Aorta (tissue), 5 donors: ENCODE measurements around the gene MRPL47. TPM values are rescaled to one million over a fixed set of nuclear protein-coding genes. Genes with fewer than 3 reads are reported as not detected.
"Not testable (repeated sequence)": the region's sequence is repeated elsewhere in the genome, so short reads cannot be mapped to it uniquely, and the experiment has no call there.

Source experiments
- ATAC-seq: fragments of 200-7000 bp; cut with Tn5 transposase; one replicate; pipeline ENCODE4 v1.9.1; 2022; ENCODE audit warnings: moderate library complexity; ENCODE audit not compliant: low FRiP score
- DNase-seq, 2 donors: peaks; one replicate each; pipeline ENCODE4 v3.0.0-alpha.2; 2020
- H3K27ac ChIP-seq, 2 donors: one replicate each; pipeline ENCODE4 v1.5.1; 2013; ENCODE audit warnings: low read length in 2 of 2, mild to moderate bottlenecking in 2 of 2, moderate library complexity in 2 of 2, control low read depth in 1 of 2, inconsistent platforms in 1 of 2, low read depth in 1 of 2
- H3K27me3 ChIP-seq, 2 donors: one replicate each; pipeline ENCODE4 v1.6.1; 2013; ENCODE audit warnings: control low read depth in 1 of 2, low read length in 1 of 2, mild to moderate bottlenecking in 1 of 2, moderate library complexity in 1 of 2; ENCODE audit not compliant: insufficient read depth in 2 of 2, control insufficient read depth in 1 of 2
- H3K36me3 ChIP-seq, 2 donors: one replicate each; pipeline ENCODE4 v1.6.1; 2013; ENCODE audit warnings: control low read depth in 1 of 2, low read length in 1 of 2, mild to moderate bottlenecking in 1 of 2; ENCODE audit not compliant: insufficient read depth in 2 of 2, control insufficient read depth in 1 of 2
- H3K4me1 ChIP-seq, 2 donors: one replicate each; pipeline ENCODE4 v1.6.1; 2013; ENCODE audit warnings: low read length in 2 of 2, control low read depth in 1 of 2, mild to moderate bottlenecking in 1 of 2, moderate library complexity in 1 of 2; ENCODE audit not compliant: insufficient read depth in 2 of 2, control insufficient read depth in 1 of 2
- H3K4me3 ChIP-seq, 2 donors: one replicate each; pipeline ENCODE4 v1.5.1; 2013; ENCODE audit warnings: low read length in 2 of 2, control low read depth in 1 of 2, mild to moderate bottlenecking in 1 of 2
- H3K9me3 ChIP-seq: one replicate; pipeline ENCODE4 v1.6.1; 2013; ENCODE audit warnings: mild to moderate bottlenecking, low read length; ENCODE audit not compliant: control insufficient read depth
- WGBS, 2 donors: extraction: QIAGEN DNeasy Blood & Tissue Kit; methylation state at CpG; one replicate each; pipeline ENCODE4 v1.1.7; 2013; 5-methylcytosine and 5-hydroxymethylcytosine counted together
- intact Hi-C, 2 donors: fragments of 100-400 bp; cut with DNase I; formaldehyde crosslinking; loops; one replicate each; pipeline versions ENCODE4 v1.14.2 to v1.15.0; 2022
- long read RNA-seq, 2 donors: library from polyadenylated mRNA; unstranded; transcript quantifications; one replicate each; pipeline ENCODE4 v2.0.0, GENCODE V29; 2020 to 2021
- polyA plus RNA-seq, 2 donors: library from polyadenylated mRNA; stranded (reverse); fragments of 200-250 nt; gene quantifications; one replicate each; pipeline ENCODE4 v1.2.3, GENCODE V29; 2013
- total RNA-seq, 2 donors: library from RNA; stranded (reverse); fragmentation: NEBNext Ultra II Directional; extraction: Animal tissue kit (Norgen Biotek cat#: 25700); gene quantifications; one replicate each; pipeline ENCODE4 v1.2.1, GENCODE V29; 2021
- donor health status: healthy with polysubstance abuse.
- donor health status: Bipolar disorder and iron deficiency.
- donor health status: DM: no; HTN: no; CAD: no.
- donor health status: DM: no; HTN: no; CAD: no.
- donor health status: DM: yes; HTN: yes; CAD: no.

MRPL47 gene
- 10 to 100 TPM; 19.7 to 23.7 TPM for total RNA-seq
- 10 to 100 TPM; 34.0 to 39.7 TPM for polyA plus RNA-seq
- long read RNA-seq, donor 1, transcript MRPL47-203 (7 exons, 1,370 nt) = major isoform, 23 of 25 reads
- long read RNA-seq, donor 1, partial matches to known transcripts = 0 of 25 reads
- long read RNA-seq, donor 1, other reads (novel, unspliced or antisense) = 1 of 25 reads
- long read RNA-seq, donor 2, transcript MRPL47-203 (7 exons, 1,370 nt) = major isoform, 7 of 9 reads
- long read RNA-seq, donor 2, partial matches to known transcripts = 1 of 9 reads
- long read RNA-seq, donor 2, other reads (novel, unspliced or antisense) = 1 of 9 reads

- Histone ChIP-seq H3K4me1 (no peaks in the 10 kb centered on the region), H3K27me3 (no peaks in the 10 kb centered on the region), H3K36me3 (no peaks in the 10 kb centered on the region), H3K27ac (peak within 1 kb of the TSS; percentile 84 to 88), H3K4me3 (peak within 1 kb of the TSS; percentile 91 to 93), H3K9me3 (no peaks in the 10 kb centered on the region)
- peak; percentile 96 to 97 for DNase-seq
- WGBS, 2 donors = 0% methylated on average over 45 of the region's 45 CpGs
- intact Hi-C loops = loop anchor here (5.0 kb wide), 2 partner anchors 37 to 48 kb away; partner anchors contain the start of gene USP13 (in 1 of the 2)
- ATAC-seq = peak; percentile 100
These were observed at the start of gene MRPL47, which contains the start of gene NDUFB5 for GRCh38 chr3:179604321-179605078. TSS of gene MRPL47 (minus strand) at chr3:179604638. CDS start at chr3:179604624, 14 bp downstream. TSS of gene NDUFB5 (plus strand) at chr3:179604794. CDS start at chr3:179604816, 22 bp downstream.

- peak; percentile 88 for ATAC-seq
- no peaks in the 10 kb centered on the region for H3K36me3 ChIP-seq
- intact Hi-C loops = loop anchor here in 1 of 2 donors (5.0 kb wide), 1 partner anchor 51 kb away; the partner anchor contains the start of genes MRPL47 and NDUFB5
- peak overlapping the region; percentile 83 to 85 for H3K27ac ChIP-seq
- WGBS, 2 donors = 0 to 1% methylated on average over 71 to 77 of the region's 77 CpGs
- DNase-seq = peak; percentile 84 to 89
- no peaks in the 10 kb centered on the region for H3K9me3 ChIP-seq
- peaks cover 0 to 2% of the 10 kb centered on the region in 2 donors for H3K4me1 ChIP-seq
- H3K27me3 ChIP-seq = no peaks in the 10 kb centered on the region
- H3K4me3 ChIP-seq = peak overlapping the region; percentile 79 to 96
These were observed 48.8 kb upstream of the MRPL47 start for GRCh38 chr3:179653096-179653797.

GRCh38 chr3:179652447-179653095 lies 48.1 kb upstream of the MRPL47 start, which contains the start of gene USP13:
TSS of gene USP13 (plus strand) at chr3:179653040. CDS start at chr3:179653226, 186 bp downstream.
- H3K4me1 ChIP-seq = peaks cover 0 to 2% of the 10 kb centered on the region in 2 donors
- no peaks in the 10 kb centered on the region for H3K27me3 ChIP-seq
- H3K27ac ChIP-seq = peak within 1 kb of the TSS; percentile 83 to 85
- peak within 1 kb of the TSS; percentile 79 to 96 for H3K4me3 ChIP-seq
- H3K9me3 ChIP-seq = no peaks in the 10 kb centered on the region
- intact Hi-C loops = loop anchor here in 1 of 2 donors (5.0 kb wide), 1 partner anchor 50 kb away; the partner anchor contains the start of genes MRPL47 and NDUFB5
- ATAC-seq (peak; percentile 87), DNase-seq (peak; percentile 70 to 88)
- WGBS, 2 donors = 0 to 1% methylated on average over 54 to 56 of the region's 56 CpGs
- H3K36me3 ChIP-seq = no peaks in the 10 kb centered on the region

- peaks cover 0 to 2% of the 10 kb centered on the region in 2 donors for H3K4me1 ChIP-seq
- WGBS, 2 donors = 45 to 49% methylated on average over 11 of the region's 11 CpGs
- no peaks in the 10 kb centered on the region for H3K36me3 ChIP-seq
- H3K4me3 ChIP-seq = peak overlapping the region; percentile 79 to 96
- no peak for ATAC-seq
- DNase-seq = no peak
- no peaks in the 10 kb centered on the region for H3K27me3 ChIP-seq
- no peak overlapping the region for H3K27ac ChIP-seq
- H3K9me3 ChIP-seq = no peaks in the 10 kb centered on the region
- intact Hi-C loops = loop anchor here in 1 of 2 donors (5.0 kb wide), 1 partner anchor 50 kb away; the partner anchor contains the start of genes MRPL47 and NDUFB5
These were observed 47.4 kb upstream of the MRPL47 start for GRCh38 chr3:179651687-179652446.

- no peak for ATAC-seq
- Histone ChIP-seq H3K27ac (no peak overlapping the region), H3K4me1 (no peaks in the 10 kb centered on the region), H3K36me3 (no peaks in the 10 kb centered on the region), H3K27me3 (no peaks in the 10 kb centered on the region), H3K9me3 (no peaks in the 10 kb centered on the region), H3K4me3 (no peak overlapping the region)
- DNase-seq = no peak
- intact Hi-C loops = no loop called here
- 63 to 74% methylated on average over 3 of the region's 3 CpGs for WGBS, 2 donors
These were observed 41.7 kb upstream of the MRPL47 start for GRCh38 chr3:179646177-179646576.

- H3K9me3 ChIP-seq, H3K36me3 ChIP-seq, H3K4me1 ChIP-seq, H3K27ac ChIP-seq, H3K27me3 ChIP-seq, H3K4me3 ChIP-seq, DNase-seq, intact Hi-C loops, ATAC-seq: not testable (repeated sequence)
- 94% methylated on average over 8 of the region's 8 CpGs for WGBS, 2 donors
These were observed 39.4 kb upstream of the MRPL47 start for GRCh38 chr3:179643837-179644236.

GRCh38 chr3:179642871-179643270 lies 38.4 kb upstream of the MRPL47 start:
- no peaks in the 10 kb centered on the region for H3K27me3 ChIP-seq
- H3K4me3 ChIP-seq = no peak overlapping the region
- no peaks in the 10 kb centered on the region for H3K9me3 ChIP-seq
- intact Hi-C loops = no loop called here
- 84 to 88% methylated on average over 3 of the region's 3 CpGs for WGBS, 2 donors
- H3K4me1 ChIP-seq = no peaks in the 10 kb centered on the region
- no peaks in the 10 kb centered on the region for H3K36me3 ChIP-seq
- DNase-seq (no peak), ATAC-seq (no peak)
- H3K27ac ChIP-seq = no peak overlapping the region
